AML-193 (cell line): ENCODE measurements around the gene LARP4B.

Source experiments
- DNase-seq, 2 experiments: peaks; one replicate each; lab custom pipeline; 2025; lab: John Stamatoyannopoulos, UW

LARP4B gene

DNA sequence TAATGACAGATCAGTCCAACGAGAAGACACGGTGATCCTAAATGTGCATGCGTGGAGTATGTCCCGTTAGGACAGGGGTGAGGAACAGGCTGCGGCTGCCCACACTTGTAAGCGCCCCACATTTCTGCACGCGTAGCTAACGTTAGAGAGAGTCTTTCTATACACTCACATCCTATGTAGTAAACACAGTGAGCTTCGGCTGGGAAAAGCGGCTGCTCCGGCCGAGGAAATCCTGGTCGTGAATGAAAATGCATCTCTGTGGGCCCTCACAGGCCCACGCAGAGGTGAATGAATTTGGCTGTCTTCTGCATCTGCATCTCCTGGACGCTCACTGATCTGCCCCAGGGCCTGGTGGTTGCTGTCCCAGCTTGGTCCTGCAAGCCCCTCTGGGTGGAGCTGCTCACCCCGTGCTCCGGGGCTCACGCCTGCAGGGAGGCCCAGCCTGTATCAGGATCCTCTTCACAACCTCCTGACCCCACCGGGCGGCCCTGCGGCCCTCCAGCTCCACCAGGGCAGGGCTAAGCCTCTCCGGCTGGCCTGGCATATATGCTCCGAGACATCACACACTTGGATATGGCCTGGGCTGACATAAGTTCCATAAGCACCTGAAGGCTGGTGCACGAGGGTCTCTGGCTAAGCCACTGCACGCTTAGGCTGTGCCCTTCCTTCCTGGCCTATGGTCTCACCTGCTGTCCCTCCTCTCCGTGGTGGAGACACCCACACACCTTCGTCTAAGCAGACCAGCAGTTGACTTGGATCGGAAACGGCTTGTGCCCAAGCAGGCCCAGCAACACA, 124.1 kb downstream of the LARP4B start:
- no peak for DNase-seq

DNA sequence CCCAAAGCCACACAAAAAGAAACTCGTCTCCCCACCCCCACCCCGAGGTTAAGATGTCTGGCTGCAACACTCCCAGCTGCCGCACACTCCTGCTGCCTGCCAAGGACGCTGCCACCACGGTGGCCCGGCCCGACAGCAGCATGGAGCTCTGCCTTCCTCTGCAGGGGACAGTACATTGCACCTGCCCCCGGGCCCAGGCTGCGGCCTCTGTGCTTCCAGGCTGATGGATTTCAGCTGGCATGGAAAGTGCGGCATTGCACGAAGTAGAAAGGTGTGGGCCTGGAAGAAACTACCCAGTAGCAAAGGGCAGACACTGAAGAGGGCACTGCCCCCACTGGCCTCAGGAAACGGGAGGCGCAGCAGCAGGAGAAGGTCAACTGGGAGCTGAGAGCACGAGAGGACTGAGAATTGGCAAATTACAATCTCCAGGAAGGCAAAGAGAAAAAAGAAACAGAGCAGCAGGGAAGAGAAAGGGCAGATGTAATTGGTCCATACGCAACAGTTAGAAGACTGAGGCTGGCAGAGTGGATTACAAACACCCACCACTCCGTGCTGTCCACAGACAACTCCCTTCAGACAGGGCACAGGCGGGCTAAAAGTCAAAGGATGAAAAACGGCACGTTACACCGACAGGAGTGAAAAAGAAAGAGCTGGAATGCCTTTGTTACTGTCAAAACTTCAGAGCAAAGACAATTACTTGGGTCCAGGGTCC, 124.9 kb downstream of the LARP4B start:
- DNase-seq: no peak

DNA sequence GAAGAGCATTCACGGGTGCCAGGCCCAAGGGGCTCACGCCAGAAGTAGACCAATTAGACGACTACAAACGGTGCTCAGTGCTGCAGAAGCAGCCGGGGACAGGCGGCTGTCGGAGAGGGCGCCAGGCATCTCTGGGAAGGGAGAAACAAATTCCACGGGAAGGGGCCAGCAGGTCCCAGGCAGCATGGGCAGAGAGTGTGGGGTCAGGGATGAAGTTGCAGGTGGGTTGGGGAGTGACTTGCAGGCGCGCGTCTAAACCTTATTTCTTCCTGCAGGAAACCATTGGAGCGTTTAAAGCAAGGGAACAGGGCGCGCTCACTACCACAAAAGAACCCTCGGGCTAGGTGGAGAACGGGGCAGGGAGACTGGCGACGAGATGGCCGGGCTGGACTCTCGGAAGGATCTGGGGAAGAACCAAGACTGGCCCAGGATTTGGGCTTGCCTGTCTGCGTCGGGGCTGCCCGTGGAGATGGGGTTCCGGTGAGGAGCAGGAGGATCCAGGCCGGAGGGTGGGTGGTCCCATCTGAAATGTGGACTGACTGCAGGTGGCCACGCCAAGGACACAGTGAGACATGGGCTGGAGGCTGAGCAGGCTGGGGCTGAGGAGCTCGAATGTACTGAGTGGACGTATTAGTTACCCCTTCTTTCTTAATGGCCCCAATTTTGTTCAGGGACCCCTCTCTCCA, 125.7 kb downstream of the LARP4B start:
- DNase-seq: no peak

DNA sequence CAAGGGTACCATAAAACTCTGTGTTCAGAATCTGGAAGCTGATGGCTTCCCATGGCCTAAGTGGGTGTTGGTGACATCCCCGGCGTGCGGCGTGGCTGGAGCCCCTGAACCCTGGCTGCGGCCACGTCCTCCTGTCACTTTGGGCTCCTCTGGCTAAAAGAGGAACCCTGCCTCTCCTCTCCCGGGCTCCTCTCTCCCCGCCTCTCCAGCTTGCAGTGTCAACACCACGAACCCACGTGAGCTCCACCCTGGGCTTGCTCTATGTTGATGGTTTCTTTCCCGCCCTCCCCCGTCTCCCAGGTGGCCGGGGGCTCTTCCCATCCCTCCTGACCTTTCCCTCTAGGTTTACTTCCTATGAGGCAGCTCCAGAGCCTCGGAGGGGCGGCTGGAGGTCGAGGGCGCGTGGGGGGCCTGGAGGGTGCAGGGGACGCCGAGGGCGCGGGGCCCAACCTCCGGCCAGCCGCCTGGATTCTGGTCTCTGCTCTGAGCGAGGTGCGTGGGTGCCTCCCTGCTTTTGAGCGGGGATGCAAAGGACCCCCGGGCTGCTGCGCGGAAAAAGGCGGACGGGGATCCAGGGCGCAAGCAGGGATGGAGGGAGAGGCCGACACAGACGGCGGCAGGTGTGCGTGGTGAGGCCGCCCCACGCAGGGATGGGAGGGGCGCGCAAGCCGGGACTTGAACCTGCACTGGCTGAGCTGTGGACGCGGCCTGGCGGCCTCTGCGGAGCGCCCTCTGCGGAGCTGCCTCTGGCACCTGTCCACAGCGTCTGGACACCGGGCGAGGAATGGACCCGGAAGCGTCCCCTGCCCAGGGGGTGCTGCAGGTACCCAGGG, 126.5 kb downstream of the LARP4B start:
- DNase-seq: no peak

DNA sequence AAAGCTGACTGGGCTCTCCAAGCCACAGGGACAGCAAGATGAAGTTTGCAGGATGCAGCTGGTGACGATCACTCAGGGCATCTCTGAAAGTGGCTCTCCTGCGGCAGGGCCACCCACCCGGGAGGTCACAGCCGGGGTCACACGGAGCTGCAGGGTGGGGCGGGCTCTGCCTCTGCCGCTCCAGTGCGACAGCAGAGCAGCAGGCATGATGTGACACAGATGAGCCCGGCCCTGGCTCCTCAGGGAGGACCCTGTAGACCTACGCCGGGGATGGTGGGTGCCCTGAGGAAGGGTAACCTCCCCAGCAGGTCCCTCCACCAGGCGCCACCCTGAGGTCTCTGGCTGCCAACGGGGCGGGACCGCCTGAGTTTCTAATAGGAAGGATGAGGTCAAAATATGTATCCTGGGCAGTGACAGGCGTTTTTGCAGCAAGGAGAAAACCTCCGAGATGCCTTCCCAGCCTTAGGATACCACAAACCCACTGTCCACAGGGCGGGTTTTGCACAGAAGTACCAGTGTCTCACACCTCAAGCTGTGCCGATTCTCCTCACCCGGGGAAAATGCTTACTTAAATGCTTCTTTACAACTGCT, 127.2 kb downstream of the LARP4B start:
- DNase-seq: no peak

DNA sequence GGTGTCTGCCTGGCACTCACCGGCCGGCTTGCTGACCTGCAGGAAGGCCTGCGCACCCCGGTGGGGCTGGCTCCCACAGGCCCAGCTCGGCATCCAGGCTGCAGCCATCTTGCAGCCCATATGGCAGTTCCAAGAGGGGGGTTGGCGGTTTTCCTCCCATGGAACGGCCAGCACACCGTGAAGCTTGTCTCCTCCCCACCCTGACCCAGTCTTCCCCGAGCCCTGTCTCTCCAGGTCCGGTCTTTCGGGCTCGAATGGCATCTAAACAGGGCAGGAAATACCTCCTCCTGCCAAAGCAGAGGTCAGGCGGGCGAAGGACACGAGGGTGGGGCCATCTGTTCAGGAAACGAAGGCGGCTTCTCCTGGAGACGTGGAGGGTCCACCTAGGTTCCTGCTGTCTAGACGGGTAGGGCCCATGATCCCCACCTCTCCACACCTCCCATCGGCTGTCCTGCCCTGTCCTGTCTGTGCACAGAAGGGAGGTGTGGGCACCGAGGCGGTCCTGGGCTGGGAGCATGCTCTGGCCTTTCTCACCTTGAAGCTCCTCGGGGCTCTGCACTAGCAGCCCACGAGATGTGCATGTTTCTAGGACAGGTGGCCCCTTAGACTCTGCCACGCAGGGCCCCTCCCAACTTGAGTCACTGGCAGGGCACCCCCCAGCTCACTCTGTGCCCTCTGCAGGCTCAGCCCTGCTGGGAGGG, 128.3 kb downstream of the LARP4B start:
- DNase-seq: no peak

DNA sequence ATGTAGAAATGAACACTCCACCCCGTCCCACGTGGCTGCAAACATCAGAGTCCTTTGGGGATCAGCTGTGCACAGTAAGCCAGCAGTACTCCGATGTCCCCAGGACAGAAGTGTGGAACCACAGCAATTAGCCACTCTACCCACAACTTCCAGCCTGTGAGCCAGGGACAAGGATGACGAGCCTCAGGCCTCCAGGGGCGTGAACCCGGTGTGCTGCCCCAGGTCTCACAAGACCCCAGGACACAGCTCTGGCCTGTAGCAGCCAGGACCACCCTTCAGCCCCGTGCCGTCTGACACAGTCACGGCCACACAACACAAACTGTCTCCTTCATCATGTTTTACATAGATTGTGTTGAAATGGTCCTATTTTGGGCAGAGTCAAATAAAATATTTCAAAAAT, 129.0 kb downstream of the LARP4B start:
- no peak for DNase-seq

DNA sequence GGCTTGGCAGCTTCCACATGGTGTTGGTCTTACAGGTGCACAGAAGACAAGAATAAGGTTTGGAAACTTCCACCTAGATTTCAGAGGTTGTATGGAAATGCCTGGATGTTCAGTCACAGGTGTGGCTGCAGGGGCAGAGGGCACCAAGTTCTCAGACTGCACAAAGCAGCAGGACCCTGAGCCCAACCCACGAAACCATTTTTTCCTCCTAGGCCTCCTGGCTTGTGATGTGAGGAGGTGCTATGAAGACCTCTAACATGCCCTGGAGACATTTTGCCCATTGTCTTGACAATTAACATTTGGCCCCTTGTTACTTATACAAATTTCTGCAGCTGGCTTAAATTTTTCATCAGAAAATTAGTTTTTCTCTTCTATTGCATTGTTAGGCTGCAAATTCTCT, 134.3 kb downstream of the LARP4B start:
- no peak for DNase-seq

DNA sequence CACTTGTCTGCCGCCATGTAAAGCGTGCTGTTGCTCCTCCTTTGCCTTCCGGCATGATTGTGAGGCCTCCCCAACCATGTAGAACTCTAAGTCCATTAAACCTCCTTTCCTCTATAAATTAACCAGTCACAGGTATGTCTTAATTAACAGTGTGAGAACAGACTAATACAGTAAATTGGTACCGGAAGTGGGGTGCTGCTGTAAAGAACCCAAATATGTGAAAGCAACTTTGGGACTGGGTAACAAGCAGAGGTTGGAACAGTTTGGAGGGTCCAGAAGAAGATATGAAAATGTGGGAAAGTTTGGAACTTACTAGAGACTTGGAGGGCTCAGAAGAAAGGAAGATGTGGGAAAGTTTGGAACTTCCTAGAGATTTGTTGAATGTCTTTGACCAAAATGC, 135.3 kb downstream of the LARP4B start:
- DNase-seq: no peak

DNA sequence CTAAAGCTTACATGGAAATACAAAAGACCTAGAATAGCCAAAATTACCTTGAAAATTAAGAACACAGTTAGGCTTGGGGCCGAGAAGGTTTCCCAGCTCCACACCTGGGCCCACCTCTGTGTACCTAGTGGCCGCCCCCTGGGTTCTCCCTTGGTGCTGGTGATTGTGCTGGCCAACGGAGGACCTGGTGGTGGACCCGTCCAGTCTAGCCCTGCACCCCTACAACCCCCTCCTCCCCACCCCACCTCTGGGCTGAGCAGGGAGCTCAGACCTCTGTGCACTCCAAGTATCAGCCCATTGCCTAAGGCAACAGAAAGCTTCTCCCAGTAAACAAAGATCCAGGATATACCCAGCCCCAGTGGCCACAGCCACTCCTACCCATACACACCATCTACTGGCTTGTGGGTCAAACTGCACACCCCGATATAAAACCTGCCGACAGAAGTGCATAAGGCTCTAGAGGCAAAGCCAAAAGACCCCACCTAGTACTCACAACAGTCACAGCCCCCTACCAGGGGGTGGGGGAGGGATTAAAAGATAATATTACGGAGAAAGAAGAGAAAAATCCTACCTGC, 137.0 kb downstream of the LARP4B start:
- no peak for DNase-seq

DNA sequence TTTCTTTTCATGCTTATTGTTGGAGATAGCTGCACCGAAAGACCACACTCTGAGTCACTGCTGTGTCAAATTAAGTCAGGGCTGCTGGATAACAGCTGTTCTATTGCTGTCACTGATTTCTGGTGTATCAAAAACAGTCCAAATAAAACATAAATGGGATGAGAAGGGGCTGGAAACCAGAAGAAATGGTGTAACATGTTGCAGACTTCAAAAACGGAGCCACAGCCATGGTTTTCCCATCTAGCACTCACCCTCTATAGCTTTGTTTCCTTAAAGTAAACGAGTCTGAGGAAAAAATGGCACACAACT, 138.8 kb downstream of the LARP4B start:
- no peak for DNase-seq

DNA sequence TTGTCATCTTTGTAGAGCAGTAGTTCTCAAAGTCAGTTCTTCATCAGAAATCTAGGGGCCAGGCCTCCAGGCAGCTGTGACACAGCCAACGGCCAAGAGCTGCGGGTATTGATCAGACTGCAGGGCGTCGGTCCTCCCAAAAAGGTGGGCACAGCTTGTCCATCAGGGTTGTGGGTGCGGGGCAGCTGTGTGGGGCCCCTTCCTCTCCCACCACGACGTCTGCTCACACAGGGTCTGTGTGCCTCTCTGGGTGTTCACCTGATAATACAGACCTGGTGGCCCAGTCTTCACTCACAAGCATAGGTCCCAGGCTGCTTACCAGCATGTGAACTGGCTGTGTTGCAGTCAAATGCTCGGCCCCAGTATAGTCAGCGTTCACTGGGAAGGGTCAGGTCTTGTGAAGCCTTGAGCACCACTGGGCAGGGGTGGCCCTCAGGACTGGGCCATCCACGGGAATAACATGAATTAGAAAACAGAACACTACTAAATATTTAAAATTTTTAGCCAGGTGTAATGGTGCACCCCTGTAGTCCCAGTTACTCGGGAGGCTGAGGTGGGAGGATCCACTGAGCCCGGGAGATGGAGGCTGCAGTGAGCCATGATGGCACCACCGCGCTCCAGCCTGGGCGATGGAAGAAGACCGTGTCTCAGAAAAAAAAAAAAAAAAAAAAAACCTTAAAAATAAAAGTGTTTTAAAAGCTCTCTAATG, 139.3 kb downstream of the LARP4B start:
- no peak for DNase-seq

DNA sequence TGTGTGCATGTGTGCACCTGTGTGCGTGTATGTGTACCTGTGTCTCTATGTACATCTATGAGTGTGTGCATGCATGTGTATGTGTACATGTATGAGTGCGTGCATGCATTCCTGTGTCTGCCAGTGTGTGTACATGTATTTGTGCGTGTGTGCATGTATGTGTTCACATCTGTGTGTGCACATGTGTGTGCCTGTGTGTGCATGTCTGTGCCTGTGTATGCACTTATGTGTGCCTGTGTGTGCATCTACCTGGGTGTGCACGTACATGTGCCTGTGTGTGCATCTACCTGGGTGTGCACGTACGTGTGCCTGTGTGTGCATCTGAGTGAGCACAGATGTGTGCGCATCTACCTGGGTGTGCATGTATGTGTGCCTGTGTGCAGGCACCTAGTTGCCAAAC, 139.9 kb downstream of the LARP4B start:
- DNase-seq: no peak

DNA sequence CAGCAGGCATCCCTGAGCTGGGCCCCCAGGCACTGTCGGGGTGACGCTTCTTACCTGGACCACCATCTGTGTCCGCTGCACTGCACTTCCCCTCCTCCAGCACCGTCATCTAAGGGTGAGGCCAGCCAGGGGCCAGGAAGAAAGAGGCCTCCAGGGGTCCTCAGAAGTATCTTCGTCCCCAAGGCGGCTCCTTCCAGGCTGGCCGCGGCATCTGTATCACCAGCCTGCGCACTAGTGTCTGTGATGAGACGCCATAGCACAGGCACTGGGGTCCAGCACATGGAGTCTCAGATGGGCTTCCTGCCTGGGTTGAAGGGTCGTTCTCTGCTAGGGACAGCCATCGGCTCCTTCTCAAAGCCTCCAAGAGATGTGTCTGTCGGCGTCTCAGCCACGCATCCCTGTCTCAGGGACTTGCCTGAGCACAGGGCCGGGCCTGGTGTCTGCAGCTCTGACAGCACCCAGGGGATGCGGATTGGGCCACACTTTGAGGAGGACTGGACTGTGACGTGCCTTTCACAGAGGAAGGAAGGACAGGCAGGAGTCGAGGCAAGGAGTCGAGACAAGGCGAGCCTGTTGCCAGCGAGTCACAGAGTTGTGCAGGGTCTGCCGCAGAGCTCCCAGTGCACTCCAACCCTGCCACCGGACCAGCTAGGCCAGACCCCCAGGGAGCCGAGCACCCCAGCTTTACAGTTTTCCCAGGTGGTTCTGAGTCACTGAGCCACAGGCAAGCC, 140.5 kb downstream of the LARP4B start:
- DNase-seq: no peak

DNA sequence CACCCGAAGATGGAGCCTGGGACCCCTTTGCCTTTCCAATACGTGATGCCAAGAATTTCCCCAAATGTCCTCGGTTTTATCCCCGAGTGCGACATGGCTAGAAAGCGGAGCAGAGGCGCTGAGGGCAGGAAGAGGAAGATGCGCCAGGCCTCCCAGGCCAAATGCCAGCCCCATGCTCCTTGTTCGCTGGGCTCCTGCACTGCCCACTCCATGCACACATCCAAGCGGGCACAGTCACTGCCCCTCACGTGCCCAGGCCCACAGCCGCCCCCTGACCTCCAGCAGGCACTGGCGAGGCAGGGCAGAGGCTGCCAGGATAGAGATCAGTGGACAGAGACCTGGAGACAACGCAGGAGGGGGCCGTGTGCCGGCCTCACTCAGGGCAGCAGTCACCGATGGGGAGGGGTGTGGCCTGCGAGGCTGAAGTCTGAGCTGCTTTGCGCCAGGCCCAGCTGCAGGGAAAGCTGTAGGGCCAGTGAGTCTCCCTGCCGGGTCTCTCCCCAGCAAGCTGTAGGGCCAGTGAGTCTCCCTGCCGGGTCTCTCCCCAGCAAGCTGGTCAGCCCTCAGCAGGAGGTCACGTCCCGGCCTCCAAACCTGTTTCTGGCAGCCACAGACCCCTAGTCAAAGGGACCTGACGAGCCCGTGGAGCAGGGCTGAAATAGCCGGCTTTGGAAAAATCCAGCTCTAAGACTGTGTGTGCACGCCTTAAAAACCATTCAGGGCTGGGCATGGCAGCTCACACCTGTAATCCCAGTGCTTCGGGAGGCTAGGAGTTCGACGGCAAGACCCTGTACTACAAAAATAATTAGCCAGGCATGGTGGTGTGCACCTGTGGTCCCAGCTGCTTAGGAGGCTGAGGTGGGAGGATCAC, 141.4 kb downstream of the LARP4B start:
- no peak for DNase-seq

DNA sequence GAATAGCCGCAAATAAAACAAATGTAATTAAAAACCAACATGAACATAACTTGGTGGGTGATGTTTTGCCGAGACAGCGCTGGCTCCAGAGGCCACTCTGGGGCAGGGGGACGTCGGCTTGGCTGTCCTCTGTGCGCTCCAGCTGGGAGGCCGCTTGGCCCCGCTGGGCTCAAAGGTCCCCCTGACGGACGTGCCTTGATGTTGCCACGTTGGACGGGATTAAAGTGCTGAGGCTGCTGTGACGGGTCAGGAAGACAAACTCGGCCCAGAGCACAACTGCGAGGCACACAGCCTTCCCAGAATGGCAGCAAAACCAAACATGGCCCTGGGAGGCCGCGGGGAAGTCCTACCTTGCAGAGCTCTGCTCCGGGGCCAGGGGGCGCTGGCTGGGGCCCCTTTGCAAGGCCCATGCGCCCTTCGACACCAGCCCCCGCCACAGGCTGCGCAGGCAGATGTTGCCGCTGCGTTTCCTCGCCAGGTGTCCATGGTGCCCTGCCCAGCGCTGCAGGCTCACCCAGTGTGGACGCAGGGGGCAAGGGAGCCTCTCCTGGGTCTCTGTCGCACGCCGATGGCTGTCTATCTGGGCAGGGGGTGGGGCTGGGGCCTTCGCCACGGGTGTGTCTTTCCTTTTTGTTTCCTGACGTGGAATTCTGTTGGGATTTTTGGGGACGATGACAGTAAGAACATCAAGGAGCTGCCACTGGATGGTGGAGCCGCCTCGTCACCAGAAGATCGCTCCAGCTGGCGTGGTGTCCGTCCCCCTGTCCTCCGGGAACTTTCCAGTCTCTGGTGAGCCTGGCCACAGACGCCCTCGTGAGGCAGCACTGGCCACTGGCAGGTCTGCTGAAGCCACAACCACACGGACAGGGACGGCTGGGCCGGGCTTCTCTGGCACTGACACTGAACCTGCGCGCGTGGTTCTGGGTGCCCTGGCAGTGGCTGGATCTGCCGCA, 142.4 kb downstream of the LARP4B start:
- no peak for DNase-seq

DNA sequence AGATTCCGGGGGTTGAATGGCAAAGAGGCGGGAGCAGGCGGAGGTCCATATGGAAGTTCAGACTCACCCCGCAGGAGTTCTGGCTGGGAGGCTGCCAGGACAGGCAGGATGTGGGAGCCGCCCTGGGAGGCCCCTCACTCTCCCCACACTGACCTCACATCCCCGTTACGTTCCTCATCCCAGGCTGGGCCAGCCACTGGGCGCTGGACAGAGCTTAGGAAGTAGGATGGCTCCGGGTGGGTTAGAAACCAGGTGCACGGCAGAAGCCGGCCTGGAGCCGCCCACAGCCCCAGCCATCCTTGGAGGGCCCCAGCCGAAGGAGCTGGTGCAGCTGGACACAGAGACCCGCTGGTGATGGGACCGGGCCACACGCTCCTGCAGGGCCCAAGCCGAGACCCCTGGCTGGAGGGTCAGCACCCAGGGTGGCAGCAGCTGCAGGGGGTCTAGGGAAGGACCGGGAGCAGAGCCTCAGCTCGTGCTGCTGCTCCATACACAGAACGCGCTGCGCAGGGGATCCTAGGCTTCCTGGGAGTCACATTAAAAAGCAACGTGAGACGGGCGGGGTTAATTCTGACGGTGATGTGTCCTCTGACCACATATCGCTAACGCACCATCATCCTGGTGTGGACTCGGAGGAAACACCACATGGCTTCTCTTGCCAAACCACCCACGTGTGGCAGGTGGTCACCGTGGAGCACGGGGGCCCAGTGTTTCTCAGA, 143.4 kb downstream of the LARP4B start:
- DNase-seq: no peak
